Mucosa of descending colon (tissue), 3 donors: ENCODE data around the gene MOB3A. TPM values are rescaled to one million over a fixed set of nuclear protein-coding genes. Genes with fewer than 3 reads are reported as not detected.
"Not testable (repeated sequence)": the region's sequence is repeated elsewhere in the genome, so short reads cannot be mapped to it uniquely, and the experiment has no call there.

ENCODE experiments used
- ATAC-seq: fragments of 200-7000 bp; cut with Tn5 transposase; one replicate; pipeline ENCODE4 v1.9.1; 2020; ENCODE audit warnings: mild to moderate bottlenecking, moderate library complexity
- DNase-seq, 3 donors: peaks; one replicate each; pipeline ENCODE4 v3.0.0-alpha.2; 2020
- H3K36me3 ChIP-seq: fragments of 200-600 bp; one replicate; pipeline ENCODE4 v1.8.0; 2021; ENCODE audit warnings: low read depth, mild to moderate bottlenecking
- H3K4me1 ChIP-seq: fragments of 200-600 bp; one replicate; pipeline ENCODE4 v1.8.0; 2021; ENCODE audit warnings: low read depth, mild to moderate bottlenecking
- H3K4me3 ChIP-seq: fragments of 200-600 bp; one replicate; pipeline ENCODE4 v1.8.0; 2021; ENCODE audit warnings: mild to moderate bottlenecking
- H3K9me3 ChIP-seq: fragments of 200-600 bp; one replicate; pipeline ENCODE4 v1.8.0; 2021; ENCODE audit warnings: mild to moderate bottlenecking
- intact Hi-C, 2 donors: fragments of 100-400 bp; cut with DNase I in 1 of 2; cut with micrococcal nuclease in 1 of 2; formaldehyde crosslinking; loops; one replicate each; pipeline versions ENCODE4 v1.11.0 to v1.11.1; 2022; cut with DNase I, micrococcal nuclease
- total RNA-seq, 3 donors: library from RNA; stranded (reverse); fragmentation: NEBNext Ultra II Directional in 2 of 3; extraction: Animal tissue kit (Norgen Biotek cat#: 25700) in 2 of 3; gene quantifications; one replicate each; pipeline versions ENCODE4 v1.2.1 to v1.2.4, GENCODE V29; 2021 to 2023
- TF ChIP-seq, protein P1 (sequence below): fragments of 200-600 bp; IDR thresholded peaks from one replicate; pipeline ENCODE4 v1.8.0; 2022; ENCODE audit warnings: antibody characterized with exemption, mild to moderate bottlenecking
- donor health status: DM: no; HTN: no; CAD: no; lungs with moderate emphysema.
- donor health status: DM: no; HTN: no; CAD: no.
- donor health status: DM: no; HTN: yes; CAD: no.

Gene MOB3A
- total RNA-seq, 3 donors from 2014 or later: 39.8 to 76.8 (median 43.7) TPM

DNA sequence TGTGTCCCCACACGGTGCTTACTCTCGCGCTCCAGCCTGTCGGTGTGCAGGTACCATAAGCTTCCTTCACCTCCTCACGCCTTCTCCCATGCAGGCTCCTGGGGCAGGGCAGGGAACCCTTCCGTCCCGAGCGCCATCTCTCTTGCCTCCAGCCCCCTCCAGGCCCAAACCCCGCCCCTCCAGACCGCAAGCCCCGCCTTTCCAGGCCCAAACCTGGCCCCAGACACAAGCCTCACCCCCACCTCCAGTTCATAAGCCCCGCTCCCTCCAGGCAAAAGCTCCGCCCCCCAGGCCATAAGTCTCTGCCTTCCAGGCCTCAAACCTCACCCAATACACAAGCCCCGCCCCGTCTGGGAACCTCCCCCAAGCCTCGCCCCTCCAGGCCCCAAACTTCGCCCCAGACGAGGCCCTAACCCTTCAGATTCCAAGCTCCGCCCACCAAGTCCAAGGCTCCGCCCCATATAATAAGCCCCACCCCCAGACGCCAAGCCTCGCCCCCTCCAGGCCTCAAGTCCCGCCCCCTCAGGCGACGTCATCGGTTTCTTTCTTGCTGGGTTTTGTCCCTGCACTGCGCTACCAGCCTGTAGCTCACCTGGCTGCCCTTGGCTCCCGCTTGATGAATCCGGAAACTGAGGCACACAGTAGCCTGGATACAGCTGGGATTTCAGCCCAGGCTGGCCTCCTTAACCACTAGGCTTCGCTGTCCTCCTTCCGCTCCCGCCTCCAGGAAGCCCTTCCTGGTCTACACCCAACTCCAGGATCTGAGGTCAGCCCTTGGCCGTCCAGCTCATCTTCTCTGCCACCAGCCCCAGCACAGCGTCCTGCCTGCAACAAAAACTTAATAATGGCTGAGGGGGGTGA, 61.2 kb downstream of the MOB3A start:
- intact Hi-C loops: no loop called here
- Histone ChIP-seq H3K9me3 (peaks cover 9% of the 10 kb centered on the region), H3K4me1 (peaks cover 32% of the 10 kb centered on the region), H3K36me3 (peaks cover 1% of the 10 kb centered on the region), H3K4me3 (no peak overlapping the region)
- ATAC-seq (peak; percentile 74), DNase-seq (peak; percentile 84 to 93 (median 90))
- TF ChIP-seq, protein P1, sequence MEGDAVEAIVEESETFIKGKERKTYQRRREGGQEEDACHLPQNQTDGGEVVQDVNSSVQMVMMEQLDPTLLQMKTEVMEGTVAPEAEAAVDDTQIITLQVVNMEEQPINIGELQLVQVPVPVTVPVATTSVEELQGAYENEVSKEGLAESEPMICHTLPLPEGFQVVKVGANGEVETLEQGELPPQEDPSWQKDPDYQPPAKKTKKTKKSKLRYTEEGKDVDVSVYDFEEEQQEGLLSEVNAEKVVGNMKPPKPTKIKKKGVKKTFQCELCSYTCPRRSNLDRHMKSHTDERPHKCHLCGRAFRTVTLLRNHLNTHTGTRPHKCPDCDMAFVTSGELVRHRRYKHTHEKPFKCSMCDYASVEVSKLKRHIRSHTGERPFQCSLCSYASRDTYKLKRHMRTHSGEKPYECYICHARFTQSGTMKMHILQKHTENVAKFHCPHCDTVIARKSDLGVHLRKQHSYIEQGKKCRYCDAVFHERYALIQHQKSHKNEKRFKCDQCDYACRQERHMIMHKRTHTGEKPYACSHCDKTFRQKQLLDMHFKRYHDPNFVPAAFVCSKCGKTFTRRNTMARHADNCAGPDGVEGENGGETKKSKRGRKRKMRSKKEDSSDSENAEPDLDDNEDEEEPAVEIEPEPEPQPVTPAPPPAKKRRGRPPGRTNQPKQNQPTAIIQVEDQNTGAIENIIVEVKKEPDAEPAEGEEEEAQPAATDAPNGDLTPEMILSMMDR: no peak

DNA sequence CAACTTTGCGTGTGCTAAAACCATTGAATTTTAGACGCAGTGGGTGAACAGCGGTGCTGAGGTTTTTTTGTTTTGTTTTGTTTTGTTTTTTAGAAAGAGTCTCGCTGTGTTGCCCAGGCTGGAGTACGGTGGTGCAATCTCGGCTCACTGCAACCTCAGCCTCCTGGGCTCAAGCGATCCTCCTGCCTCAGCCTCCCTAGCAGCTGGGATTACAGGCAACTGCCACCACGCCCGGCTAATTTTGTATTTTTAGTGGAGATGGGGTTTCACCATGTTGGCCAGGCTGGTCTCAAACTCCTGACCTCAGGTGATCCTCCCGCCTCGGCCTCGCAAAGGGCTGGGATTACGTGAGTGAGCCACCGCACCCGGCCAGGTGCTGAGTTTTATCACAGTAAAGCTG, 61.9 kb downstream of the MOB3A start:
- DNase-seq, intact Hi-C loops, ATAC-seq, H3K9me3 ChIP-seq, H3K4me3 ChIP-seq, H3K36me3 ChIP-seq: not testable (repeated sequence)
- peaks cover 32% of the 10 kb centered on the region for H3K4me1 ChIP-seq

DNA sequence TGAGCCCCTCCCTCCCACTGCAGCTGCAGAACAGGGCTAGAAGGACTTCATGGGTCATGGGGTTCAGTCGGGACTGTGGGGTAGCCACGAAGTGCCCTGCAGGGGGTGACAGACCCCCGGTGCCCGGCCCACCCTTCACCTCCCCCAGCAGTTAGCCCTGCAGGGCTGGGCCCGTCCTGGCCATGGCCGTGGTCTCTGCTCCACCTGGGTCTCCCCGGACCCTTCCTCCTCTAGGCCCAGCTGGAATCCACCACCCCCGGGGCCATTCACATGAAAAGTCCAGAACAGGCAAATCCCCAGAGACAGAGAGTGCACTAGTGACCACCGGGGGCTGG, 62.3 kb downstream of the MOB3A start:
- intact Hi-C loops: no loop called here
- peak in 2 of 3 donors; percentile 46 to 56 for DNase-seq

DNA sequence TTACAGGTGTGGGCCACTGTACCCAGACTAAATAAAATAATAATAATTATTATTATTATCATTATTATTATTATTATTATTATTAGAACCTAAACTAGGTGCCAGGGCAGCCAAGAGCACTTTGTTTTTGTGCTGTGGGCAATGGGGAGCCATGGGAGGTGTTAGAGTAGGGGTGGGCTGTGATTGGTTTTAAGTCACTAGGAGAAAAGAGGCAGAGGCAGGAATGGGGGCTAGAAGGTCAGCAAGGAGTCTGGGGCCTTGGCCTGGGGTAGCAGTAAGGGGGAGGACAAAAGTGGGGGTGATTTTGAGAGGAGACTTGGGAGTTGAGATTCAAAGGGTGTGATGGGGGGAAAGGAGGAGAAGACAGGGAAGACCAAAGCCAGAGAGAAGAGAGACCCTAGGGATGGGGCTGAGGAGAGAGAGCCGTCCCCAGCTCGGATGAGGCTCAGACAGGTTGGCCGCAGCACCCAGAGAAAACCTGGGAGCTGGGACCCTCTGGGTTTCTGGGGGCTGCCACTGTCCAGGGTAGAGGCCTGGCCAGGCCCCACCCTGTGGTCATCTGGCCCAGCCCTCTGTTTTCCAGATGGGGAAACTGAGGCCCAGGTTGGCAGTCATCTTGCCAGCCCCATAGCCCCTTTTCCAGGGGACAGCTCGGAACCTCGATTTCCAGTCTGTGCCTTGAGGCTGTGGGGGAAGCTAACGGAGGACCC, 62.9 kb downstream of the MOB3A start:
- Histone ChIP-seq H3K36me3 (no peaks in the 10 kb centered on the region), H3K9me3 (peaks cover 9% of the 10 kb centered on the region), H3K4me3 (no peak overlapping the region), H3K4me1 (peaks cover 36% of the 10 kb centered on the region)
- intact Hi-C loops: no loop called here
- peak in 2 of 3 donors; percentile 31 to 47 for DNase-seq
- TF ChIP-seq, protein P1: no peak
- ATAC-seq: no peak

More for the DNA sequence above, 62.3 kb downstream of the MOB3A start:
- Histone ChIP-seq H3K36me3 (no peaks in the 10 kb centered on the region), H3K4me3 (no peak overlapping the region), H3K4me1 (peaks cover 34% of the 10 kb centered on the region), H3K9me3 (peaks cover 9% of the 10 kb centered on the region)
- TF ChIP-seq, protein P1: no peak
- no peak for ATAC-seq

DNA sequence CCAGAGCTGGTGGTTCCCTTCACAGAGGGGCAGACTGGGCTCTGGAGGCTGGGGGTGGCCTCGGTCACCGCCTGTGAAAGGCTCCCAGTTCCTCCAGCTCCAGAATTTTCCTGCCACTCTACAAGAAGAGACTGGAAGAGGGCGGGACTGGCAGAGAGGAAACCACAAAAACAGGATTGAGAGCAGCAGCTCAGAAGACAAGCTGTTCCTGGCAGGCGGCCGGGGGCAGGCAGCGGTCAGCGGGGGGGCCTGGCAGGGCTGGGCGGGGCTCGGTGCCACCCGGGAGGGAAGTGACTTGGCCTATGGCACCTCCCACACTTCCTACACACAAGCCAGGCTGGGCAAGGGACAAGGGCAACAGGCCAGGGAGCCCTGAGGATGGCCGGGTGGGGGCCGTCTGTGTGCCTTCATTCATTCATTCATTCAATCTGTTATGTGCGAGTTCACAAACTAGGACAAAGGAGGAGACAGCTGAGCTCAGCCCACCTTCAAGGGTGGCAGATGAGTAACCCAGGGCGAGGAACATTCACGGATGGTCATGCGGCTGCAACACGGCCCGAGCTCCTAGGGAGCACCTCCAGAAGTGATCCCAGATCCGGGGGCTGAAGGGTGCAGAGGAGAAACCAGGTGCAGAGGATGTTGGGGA, 63.7 kb downstream of the MOB3A start:
- Histone ChIP-seq H3K4me3 (no peak overlapping the region), H3K36me3 (no peaks in the 10 kb centered on the region), H3K9me3 (peaks cover 9% of the 10 kb centered on the region), H3K4me1 (peaks cover 36% of the 10 kb centered on the region)
- peak; percentile 95 to 97 (median 97) for DNase-seq
- intact Hi-C loops: no loop called here
- peak; percentile 87 for ATAC-seq
- TF ChIP-seq, protein P1: no peak
